Measurements from ENCODE around the gene EEF2KMT. TPM values are rescaled to one million over a fixed set of nuclear protein-coding genes. Genes with fewer than 3 reads are reported as not detected.
A peak's percentile ranks its signal among the peaks of the same experiment; 100 is the strongest.
"Not testable (repeated sequence)": the region's sequence is repeated elsewhere in the genome, so short reads cannot be mapped to it uniquely, and the experiment has no call there.

Gene EEF2KMT, protein sequence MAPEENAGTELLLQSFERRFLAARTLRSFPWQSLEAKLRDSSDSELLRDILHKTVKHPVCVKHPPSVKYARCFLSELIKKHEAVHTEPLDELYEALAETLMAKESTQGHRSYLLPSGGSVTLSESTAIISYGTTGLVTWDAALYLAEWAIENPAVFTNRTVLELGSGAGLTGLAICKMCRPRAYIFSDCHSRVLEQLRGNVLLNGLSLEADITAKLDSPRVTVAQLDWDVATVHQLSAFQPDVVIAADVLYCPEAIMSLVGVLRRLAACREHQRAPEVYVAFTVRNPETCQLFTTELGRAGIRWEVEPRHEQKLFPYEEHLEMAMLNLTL
- 12.9 TPM for total RNA-seq (ENCODE audit: unreplicated experiment)
- long read RNA-seq, transcript EEF2KMT-201 (8 exons, 2,390 nt): major isoform, 6 of 17 reads
- long read RNA-seq, partial matches to known transcripts: 0 of 17 reads
- long read RNA-seq, other reads (novel, unspliced or antisense): 7 of 17 reads

DNA sequence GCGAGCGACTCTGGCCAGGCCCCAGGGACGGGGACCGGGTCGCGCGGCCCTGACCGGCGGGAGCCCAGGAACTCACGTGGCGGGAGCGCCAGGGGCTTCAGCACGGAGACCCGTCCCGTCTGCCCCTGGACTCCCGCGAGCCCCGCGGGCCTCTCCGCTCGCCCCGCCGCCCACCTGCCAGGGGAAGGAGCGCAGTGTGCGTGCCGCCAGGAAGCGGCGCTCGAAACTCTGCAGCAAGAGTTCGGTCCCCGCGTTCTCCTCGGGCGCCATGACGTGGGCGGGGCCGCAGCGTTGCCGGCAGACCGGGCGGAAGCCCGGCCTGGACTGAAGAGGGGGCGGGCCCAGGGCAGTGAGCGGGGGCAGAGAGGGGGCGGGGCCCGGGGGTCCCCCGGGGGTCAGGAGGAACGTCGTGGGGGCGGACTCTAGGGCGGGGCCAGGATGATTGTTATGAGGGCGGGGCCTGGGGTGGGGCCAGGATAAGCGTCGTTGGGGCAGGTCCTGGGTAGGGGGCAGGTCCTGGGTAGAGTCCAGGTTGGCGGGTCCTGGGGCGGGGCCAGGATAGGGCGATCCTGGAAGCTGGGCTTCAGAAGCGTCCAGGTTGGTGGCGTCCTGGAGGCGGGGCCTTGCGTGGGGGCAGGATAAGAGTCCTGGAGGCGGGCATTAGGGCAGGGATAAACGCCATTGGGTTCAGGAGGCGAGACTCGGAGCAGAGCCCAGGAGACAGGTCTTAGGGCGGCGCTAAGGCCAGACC, at the start of gene EEF2KMT:
TSS of gene EEF2KMT (minus strand) at position 326 of the 751 bp plus-strand sequence. CDS start at position 270, 56 bp downstream.
- H3K36me3 Mint-ChIP-seq (ENCODE audit: unreplicated experiment); H3K4me1 Mint-ChIP-seq (ENCODE audit: low read depth, unreplicated experiment); H3K9me3 Mint-ChIP-seq (ENCODE audit: unreplicated experiment); H3K27me3 Mint-ChIP-seq (ENCODE audit: unreplicated experiment): not testable (repeated sequence)
- Mint-ChIP-seq H3K4me3 (ENCODE audit: unreplicated experiment) (peak within 1 kb of the TSS; percentile 90), H3K27ac (ENCODE audit: unreplicated experiment) (peak within 1 kb of the TSS; percentile 87)
- peak; percentile 98 for DNase-seq

DNA sequence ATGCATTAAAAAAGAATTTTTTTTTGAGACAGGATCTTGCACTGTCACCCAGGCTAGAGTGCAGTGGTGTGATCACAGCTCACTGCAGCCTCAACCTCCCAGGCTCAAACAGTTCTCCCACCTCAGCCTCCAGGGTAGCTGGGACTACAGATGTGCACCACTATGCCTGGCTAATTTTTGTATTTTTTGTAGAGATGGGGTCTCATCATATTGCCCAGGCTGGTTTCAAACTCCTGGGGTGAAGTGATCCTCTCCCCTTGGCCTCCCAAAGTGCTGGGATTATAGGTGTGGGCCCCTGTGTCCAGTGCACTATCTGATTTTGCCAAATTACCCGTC, 47.0 kb upstream of the EEF2KMT start:
- not testable (repeated sequence) for H3K4me1 Mint-ChIP-seq (ENCODE audit: low read depth, unreplicated experiment); DNase-seq; H3K27ac Mint-ChIP-seq (ENCODE audit: unreplicated experiment); H3K36me3 Mint-ChIP-seq (ENCODE audit: unreplicated experiment); H3K9me3 Mint-ChIP-seq (ENCODE audit: unreplicated experiment); H3K4me3 Mint-ChIP-seq (ENCODE audit: unreplicated experiment); H3K27me3 Mint-ChIP-seq (ENCODE audit: unreplicated experiment)

DNA sequence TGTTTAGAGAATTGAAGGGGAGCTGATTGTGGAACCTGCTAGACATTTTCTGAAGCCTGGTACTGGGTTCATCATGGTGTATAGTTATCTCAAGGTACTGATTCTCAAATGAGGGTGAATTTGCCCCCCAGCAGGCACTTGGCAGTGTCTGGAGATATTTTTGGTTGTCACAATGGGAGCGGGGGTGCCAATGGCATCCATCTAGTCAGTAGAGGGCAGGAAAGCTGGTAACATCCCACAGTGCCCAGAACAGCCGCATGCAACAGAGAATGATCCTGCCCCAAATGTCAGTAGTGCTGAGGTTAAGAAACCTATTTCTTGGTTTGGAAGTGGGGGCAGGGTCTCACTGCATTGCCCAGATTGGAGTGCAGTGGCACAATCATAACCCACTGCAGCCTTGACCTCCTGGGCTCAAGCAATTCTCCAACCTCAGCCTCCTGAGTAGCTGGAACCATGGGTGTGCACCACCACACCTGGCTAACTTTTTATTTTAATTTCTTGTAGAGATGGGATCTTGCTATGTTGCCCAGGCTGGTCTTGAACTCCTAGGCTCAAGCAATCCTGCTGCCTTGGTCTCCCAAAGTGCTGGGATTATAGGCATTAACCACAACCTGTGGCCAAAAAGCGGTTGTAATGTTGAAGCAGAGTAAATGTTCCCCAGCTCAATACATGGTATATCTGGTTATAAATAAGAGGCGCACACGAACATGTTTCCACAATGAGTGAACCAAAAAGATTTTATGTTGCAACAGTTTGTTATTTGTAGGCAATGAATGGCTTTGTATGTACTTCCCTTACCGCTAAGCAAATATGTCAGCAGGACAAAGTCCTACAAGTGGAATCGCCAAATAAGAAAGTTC, 46.4 kb upstream of the EEF2KMT start:
- Mint-ChIP-seq H3K27me3 (ENCODE audit: unreplicated experiment) (peaks cover 7% of the 10 kb centered on the region), H3K36me3 (ENCODE audit: unreplicated experiment) (no peaks in the 10 kb centered on the region), H3K9me3 (ENCODE audit: unreplicated experiment) (peaks cover 3% of the 10 kb centered on the region), H3K4me3 (ENCODE audit: unreplicated experiment) (no peak overlapping the region), H3K4me1 (ENCODE audit: low read depth, unreplicated experiment) (no peaks in the 10 kb centered on the region), H3K27ac (ENCODE audit: unreplicated experiment) (no peak overlapping the region)
- TF ChIP-seq, protein P1, sequence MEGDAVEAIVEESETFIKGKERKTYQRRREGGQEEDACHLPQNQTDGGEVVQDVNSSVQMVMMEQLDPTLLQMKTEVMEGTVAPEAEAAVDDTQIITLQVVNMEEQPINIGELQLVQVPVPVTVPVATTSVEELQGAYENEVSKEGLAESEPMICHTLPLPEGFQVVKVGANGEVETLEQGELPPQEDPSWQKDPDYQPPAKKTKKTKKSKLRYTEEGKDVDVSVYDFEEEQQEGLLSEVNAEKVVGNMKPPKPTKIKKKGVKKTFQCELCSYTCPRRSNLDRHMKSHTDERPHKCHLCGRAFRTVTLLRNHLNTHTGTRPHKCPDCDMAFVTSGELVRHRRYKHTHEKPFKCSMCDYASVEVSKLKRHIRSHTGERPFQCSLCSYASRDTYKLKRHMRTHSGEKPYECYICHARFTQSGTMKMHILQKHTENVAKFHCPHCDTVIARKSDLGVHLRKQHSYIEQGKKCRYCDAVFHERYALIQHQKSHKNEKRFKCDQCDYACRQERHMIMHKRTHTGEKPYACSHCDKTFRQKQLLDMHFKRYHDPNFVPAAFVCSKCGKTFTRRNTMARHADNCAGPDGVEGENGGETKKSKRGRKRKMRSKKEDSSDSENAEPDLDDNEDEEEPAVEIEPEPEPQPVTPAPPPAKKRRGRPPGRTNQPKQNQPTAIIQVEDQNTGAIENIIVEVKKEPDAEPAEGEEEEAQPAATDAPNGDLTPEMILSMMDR (IDR thresholded peaks at IDR 0.05; ENCODE audit: partially characterized antibody, unreplicated experiment): no peak
- no peak for DNase-seq

DNA sequence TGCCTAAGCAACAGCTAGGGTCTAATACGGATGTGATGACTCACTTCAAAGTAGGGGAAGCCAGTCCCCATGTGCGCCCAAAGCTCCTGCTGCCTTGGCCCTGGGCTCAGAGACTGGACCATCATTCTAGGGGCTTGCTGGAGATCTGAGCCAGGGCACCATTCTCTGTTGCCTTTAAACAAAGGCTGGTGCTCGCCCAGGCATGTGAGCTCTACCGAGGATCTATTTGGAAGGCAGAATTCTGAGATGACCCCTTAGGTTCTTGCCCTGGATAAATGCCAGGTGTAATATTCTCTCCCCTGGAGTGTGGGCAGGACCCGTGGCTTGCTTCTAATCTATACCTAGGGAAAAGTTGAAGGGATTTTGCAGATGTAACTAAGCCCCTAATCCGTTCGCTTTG, 42.6 kb upstream of the EEF2KMT start:
- DNase-seq; H3K9me3 Mint-ChIP-seq (ENCODE audit: unreplicated experiment); H3K27ac Mint-ChIP-seq (ENCODE audit: unreplicated experiment); H3K4me3 Mint-ChIP-seq (ENCODE audit: unreplicated experiment); H3K27me3 Mint-ChIP-seq (ENCODE audit: unreplicated experiment); H3K4me1 Mint-ChIP-seq (ENCODE audit: low read depth, unreplicated experiment); H3K36me3 Mint-ChIP-seq (ENCODE audit: unreplicated experiment): not testable (repeated sequence)

DNA sequence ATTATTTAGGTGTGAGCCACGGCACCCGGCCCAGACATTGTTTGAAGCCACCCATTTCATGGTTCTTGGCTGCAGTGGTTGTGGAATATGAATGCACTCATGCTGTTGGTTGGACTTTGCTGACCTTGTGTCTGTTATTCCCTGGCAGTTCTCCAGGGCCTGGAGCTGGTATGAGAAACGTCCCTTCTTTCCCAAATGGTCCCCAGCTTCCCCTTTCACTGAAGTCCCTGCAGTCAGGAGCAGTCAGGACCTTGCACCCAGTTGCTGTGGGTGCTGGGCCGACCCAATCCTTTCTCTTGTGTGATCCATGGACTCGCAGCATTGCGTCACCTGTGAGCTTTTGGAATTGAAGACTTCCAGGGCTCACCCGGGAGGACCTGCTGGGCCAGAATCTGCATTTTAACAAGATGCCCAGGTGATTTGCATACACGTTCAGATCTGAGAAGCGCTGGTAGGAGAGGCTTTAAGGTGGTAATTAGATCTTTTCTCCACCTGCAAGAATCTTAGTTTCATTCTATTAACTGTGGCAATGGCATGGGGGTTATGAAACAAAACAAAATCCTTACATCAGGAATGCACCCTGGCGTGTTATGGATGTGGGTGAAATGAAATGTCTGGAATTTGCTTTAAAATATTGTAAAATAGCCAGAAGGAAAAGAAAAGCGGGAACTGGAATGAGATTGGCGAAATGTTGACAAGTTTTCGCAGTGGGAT, 37.3 kb upstream of the EEF2KMT start:
- DNase-seq; H3K4me3 Mint-ChIP-seq (ENCODE audit: unreplicated experiment); H3K27ac Mint-ChIP-seq (ENCODE audit: unreplicated experiment); H3K9me3 Mint-ChIP-seq (ENCODE audit: unreplicated experiment); H3K27me3 Mint-ChIP-seq (ENCODE audit: unreplicated experiment); H3K4me1 Mint-ChIP-seq (ENCODE audit: low read depth, unreplicated experiment); H3K36me3 Mint-ChIP-seq (ENCODE audit: unreplicated experiment): not testable (repeated sequence)

DNA sequence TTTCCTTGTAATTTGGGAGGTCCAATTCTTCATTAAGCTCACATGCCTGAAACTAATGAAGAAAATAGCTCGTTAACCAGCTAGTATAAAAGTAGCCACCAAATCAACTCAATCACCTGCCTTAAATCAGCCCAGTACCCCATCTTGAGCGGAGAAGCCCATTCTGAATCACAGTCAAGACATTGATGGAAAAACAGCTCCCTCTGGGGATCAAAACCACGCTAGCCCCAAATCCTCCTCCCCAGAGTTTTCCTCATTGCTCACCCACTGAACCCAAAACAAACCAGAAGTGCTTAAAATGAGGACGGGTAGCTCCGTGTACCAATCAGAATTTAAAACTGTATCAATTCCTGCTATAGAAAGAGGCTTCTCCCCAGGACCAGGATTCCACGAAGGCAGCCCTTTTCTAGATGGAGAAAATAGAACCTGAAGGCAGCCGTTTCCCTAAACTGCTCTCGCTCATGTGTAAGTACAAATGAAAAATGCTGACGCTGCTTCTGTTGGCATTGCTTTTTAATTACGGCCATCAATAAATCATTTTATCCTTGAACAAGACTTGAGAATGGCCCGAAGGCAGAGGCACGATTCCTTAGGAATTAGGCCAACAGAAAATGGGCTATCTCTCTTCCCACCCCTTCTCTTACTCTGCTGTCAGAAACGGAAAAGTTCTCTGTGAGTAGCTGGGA, 35.5 kb upstream of the EEF2KMT start:
- H3K9me3 Mint-ChIP-seq (ENCODE audit: unreplicated experiment); H3K27ac Mint-ChIP-seq (ENCODE audit: unreplicated experiment); H3K36me3 Mint-ChIP-seq (ENCODE audit: unreplicated experiment); H3K4me1 Mint-ChIP-seq (ENCODE audit: low read depth, unreplicated experiment); H3K27me3 Mint-ChIP-seq (ENCODE audit: unreplicated experiment); DNase-seq; H3K4me3 Mint-ChIP-seq (ENCODE audit: unreplicated experiment): not testable (repeated sequence)

DNA sequence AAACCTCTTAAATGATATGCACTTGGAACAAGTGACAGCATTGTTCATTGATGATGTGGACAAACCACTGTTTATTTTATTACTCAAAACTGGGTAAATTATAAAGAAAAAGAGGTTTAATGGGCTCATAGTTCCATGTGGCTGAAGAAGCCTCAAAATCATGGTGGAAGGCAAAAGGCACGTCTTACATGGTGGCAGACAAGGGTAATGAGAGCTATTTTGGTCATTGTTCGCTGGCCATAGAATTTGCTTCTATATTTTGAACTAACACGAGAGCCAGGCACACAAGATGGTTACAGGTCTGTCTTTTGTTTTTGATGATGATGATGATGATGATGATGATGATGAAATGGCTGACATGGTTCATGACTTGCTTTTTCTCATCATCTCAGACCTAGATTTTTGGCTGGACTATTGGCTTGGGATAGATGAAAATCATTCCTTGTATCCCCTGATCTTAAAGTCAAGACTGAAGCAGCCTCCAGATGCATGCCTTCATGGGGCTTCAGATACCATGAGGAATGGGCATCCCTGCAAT, 33.9 kb upstream of the EEF2KMT start:
- H3K27me3 Mint-ChIP-seq (ENCODE audit: unreplicated experiment); H3K27ac Mint-ChIP-seq (ENCODE audit: unreplicated experiment); H3K36me3 Mint-ChIP-seq (ENCODE audit: unreplicated experiment); H3K4me3 Mint-ChIP-seq (ENCODE audit: unreplicated experiment); H3K4me1 Mint-ChIP-seq (ENCODE audit: low read depth, unreplicated experiment); H3K9me3 Mint-ChIP-seq (ENCODE audit: unreplicated experiment); DNase-seq: not testable (repeated sequence)

DNA sequence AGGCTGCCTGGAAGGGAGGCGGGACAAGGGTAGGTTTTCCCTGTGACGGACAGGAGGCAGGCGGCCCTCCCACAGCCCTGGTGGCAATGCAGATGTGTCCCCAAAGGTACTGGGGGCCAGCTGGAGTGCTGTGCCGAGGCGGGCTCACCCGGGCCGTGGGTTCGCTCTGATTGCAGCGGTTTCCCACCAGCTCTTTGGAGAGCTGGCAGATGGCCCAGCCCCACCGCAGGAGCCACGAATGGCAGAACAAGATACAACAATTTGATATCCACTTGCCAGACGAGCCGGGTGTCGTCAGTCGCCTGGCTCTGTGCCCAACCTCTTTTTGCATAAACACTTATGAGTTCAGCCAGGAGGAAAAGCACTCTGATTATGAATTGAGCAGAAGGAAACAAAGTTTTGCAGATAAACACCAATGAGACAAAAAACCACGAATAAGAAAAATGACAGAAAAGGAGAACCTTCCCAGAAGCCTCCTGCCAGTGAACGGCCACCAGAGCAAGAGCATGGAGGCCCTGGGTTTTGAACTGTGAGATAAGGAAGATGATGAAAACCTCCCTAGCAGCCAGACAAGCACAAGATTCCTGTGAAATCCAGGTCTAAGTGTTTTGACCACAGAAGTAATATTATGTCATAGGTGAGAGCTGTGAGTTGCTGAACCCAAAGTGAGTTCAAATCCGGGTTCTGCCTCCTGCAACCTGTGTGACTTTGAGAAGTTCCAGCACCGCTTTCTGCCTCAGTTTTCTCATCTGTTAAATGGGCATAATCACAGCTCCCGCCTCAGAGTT, 19.9 kb upstream of the EEF2KMT start:
- not testable (repeated sequence) for H3K36me3 Mint-ChIP-seq (ENCODE audit: unreplicated experiment); H3K9me3 Mint-ChIP-seq (ENCODE audit: unreplicated experiment); H3K4me3 Mint-ChIP-seq (ENCODE audit: unreplicated experiment); H3K27ac Mint-ChIP-seq (ENCODE audit: unreplicated experiment); H3K27me3 Mint-ChIP-seq (ENCODE audit: unreplicated experiment); DNase-seq; H3K4me1 Mint-ChIP-seq (ENCODE audit: low read depth, unreplicated experiment)

DNA sequence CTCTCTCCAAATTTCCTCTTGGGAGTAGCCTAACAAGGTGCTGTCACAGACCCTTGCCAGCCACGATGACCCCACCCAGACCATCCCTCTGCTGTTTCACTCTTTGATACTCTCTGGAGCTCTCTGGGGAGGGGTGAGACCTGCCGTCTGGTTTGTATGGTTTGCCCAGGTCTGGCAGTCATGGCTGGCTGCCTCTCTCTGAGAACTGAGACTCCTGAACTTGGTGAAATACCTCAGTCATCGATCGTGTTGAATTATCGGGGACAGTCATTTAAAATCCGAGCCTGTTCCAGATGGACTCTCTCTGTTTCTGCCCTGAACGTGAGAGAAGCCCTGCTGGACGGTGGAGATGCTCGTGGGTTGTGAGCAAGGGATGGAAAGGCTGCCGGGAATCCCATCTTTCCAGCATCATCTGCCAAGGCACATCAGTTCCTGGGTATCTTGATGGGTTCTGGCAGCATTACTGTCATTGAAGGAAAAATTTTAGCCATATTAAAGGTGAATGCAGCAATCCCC, 19.2 kb upstream of the EEF2KMT start:
- H3K4me1 Mint-ChIP-seq (ENCODE audit: low read depth, unreplicated experiment); H3K27me3 Mint-ChIP-seq (ENCODE audit: unreplicated experiment); H3K9me3 Mint-ChIP-seq (ENCODE audit: unreplicated experiment); H3K36me3 Mint-ChIP-seq (ENCODE audit: unreplicated experiment); H3K27ac Mint-ChIP-seq (ENCODE audit: unreplicated experiment); DNase-seq; H3K4me3 Mint-ChIP-seq (ENCODE audit: unreplicated experiment): not testable (repeated sequence)
